Bronchial epithelial cell (primary cell): ENCODE measurements around the gene SORCS2. TPM values are rescaled to one million over a fixed set of nuclear protein-coding genes. Genes with fewer than 3 reads are reported as not detected.

ENCODE experiments used
- DNase-seq: peaks from one replicate; pipeline ENCODE4 v3.0.0-alpha.2; 2010; ENCODE audit warnings: low read depth
- FAIRE-seq: peaks from 2 replicates; lab custom pipeline; 2011; peaks lifted over from hg19 to GRCh38; lab: Jason Lieb, UNC
- H3K27me3 ChIP-seq: 2 replicates; pipeline ENCODE4 v1.5.1; 2011; ENCODE audit warnings: low read length; ENCODE audit not compliant: control insufficient read depth, insufficient read depth
- H3K36me3 ChIP-seq: 2 replicates; pipeline ENCODE4 v1.5.1; 2011; ENCODE audit warnings: low read length; ENCODE audit not compliant: control insufficient read depth, insufficient read depth
- H3K4me3 ChIP-seq: 2 replicates; pipeline ENCODE4 v1.5.1; 2011; ENCODE audit warnings: mild to moderate bottlenecking, low read depth, low read length, control low read depth
- CTCF ChIP-seq: IDR thresholded peaks from 2 replicates; pipeline ENCODE4 v1.5.1; 2011; ENCODE audit warnings: mild to moderate bottlenecking, moderate library complexity, low read length, control low read depth, inconsistent platforms; ENCODE audit not compliant: insufficient read depth, severe bottlenecking
- total RNA-seq: library from RNA; depleted of rRNA; stranded (reverse); fragments of >200 nt; gene quantifications from 2 replicates; pipeline ENCODE4 v1.2.1, GENCODE V29; 2014

The SORCS2 gene
- total RNA-seq, 1 donor from 2014 or later, result under 0.01 TPM

DNA sequence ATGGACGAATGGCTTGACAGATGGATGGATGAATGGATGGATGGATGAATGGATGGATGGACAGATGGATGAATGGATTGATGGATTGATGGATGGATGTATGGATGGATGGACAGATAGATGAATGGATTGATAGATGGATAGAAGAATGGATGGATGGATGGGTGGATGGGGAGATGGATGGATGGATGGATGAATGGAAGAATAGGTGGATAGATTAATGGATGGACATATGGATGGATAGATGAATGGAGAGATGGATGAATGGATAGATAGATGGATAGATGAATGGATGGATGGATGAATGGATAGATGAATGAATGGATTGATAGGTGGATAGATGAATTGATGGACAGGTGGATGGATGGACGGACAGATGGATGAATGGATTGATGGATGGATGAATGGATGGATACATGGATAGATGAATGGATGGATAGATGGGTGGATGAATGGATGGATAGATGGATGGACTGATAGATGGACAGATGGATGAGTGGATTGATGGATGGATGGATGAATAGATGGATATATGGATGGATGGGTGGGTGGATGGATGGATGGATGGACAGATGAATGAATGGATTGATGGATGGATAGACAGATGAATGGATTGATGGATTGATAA is 208.4 kb downstream of the SORCS2 start:
- TF ChIP-seq CTCF, result no peak
- no peaks in the 10 kb centered on the region for H3K36me3 ChIP-seq
- DNase-seq (no peak), FAIRE-seq (no peak)
- no peaks in the 10 kb centered on the region for H3K27me3 ChIP-seq
- no peak overlapping the region for H3K4me3 ChIP-seq

DNA sequence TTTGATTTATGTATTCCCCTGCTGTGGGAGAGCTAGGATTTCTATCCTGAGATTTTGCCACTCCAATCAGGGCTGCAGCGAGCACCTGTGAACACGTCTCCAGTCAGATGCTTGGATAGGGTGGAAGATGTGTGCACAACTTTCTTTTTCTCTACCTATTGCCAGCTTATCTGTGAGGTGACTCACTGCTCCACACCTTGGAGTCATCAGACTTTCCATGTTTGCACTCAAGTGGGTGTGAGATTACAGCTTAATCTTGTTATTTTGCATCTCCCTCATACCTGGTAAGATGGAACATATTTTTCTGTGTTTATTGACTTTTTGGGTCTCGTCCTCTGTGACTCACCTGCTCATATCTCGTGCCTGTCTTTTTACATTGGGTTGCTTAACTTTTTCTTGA is 210.2 kb downstream of the SORCS2 start:
- TF ChIP-seq CTCF, result no peak
- no peaks in the 10 kb centered on the region for H3K36me3 ChIP-seq
- H3K4me3 ChIP-seq, result no peak overlapping the region
- no peak for FAIRE-seq
- peak; percentile 87 for DNase-seq
- no peaks in the 10 kb centered on the region for H3K27me3 ChIP-seq

GRCh38 chr4:7403001-7403400 is 210.7 kb downstream of the SORCS2 start:
- Histone ChIP-seq H3K36me3 (no peaks in the 10 kb centered on the region), H3K27me3 (no peaks in the 10 kb centered on the region), H3K4me3 (no peak overlapping the region)
- TF ChIP-seq CTCF, result no peak
- no peak for FAIRE-seq
- DNase-seq, result peak; percentile 79

DNA sequence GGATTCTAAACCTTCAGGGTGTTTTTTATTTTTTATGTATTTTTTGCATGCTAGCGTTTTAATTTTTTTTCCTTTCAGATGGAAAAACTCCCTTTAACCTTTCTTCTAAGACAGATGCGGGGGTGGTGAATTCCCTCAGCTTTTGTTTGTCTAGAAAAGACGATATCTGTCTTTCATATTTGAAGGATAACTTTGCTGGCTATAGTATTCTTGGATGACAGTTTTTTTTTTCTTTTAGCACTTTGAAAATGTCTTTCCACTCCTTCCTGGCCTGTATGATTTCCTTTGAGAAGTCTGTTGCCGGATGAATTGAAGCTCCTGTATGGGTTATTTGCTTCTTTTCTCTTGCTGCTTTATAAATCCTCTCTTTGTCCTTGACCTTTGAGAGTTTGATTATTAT is 215.8 kb downstream of the SORCS2 start:
- DNase-seq (no peak), FAIRE-seq (no peak)
- H3K36me3 ChIP-seq, result no peaks in the 10 kb centered on the region
- H3K4me3 ChIP-seq, result no peak overlapping the region
- H3K27me3 ChIP-seq, result no peaks in the 10 kb centered on the region
- TF ChIP-seq CTCF, result no peak

GRCh38 chr4:7410446-7410845 is 218.1 kb downstream of the SORCS2 start:
- Histone ChIP-seq H3K36me3 (no peaks in the 10 kb centered on the region), H3K4me3 (no peak overlapping the region), H3K27me3 (no peaks in the 10 kb centered on the region)
- DNase-seq (no peak), FAIRE-seq (no peak)
- TF ChIP-seq CTCF, result no peak

DNA sequence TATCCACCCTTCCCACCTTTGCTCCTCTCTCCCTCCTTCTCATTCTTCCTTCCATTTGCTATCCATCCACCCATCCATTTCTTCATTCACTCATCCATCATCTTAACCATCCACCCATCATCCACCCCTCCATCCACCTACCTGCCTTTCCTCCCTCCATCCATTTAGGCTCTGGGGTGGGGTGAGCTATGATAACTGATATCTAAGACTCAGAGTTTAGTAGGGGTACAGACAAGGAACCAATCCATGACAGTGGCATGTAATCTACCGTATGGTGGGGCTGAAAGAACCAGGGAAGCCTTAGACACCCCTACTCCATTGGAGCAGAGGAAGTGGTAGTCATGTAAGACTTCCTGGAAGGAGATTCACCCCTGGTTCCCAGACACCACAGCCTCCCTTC is 219.2 kb downstream of the SORCS2 start:
- no peaks in the 10 kb centered on the region for H3K36me3 ChIP-seq
- FAIRE-seq (no peak), DNase-seq (no peak)
- H3K27me3 ChIP-seq, result no peaks in the 10 kb centered on the region
- no peak overlapping the region for H3K4me3 ChIP-seq
- no peak for TF ChIP-seq CTCF
